RWPE1 (cell line): ENCODE results near the gene IFRD2.

Source experiments
- CTCF ChIA-PET: fragments of 350-600 bp; sonication (Branson Sonifier 250); formaldehyde crosslinking; extraction: SDS; loops from one replicate; lab custom pipeline; 2021; lab: Yijun Ruan, JAX
- POLR2A ChIA-PET: fragments of 400-600 bp; formaldehyde crosslinking; extraction: SDS; loops from one replicate; lab custom pipeline; 2020; ENCODE audit warnings: antibody characterized with exemption; ENCODE audit not compliant: low non-redundant PET; lab: Yijun Ruan, JAX
- DNase-seq: peaks from one replicate; pipeline ENCODE4 v3.0.0; 2012; ENCODE audit warnings: low spot score
- H3K27ac ChIP-seq: fragments of 450-650 bp; 2 replicates; pipeline ENCODE4 v1.5.1; 2017
- CTCF ChIP-seq: fragments of 450-650 bp; conservative IDR thresholded peaks from 2 replicates; pipeline ENCODE4 v1.5.1; 2017; ENCODE audit warnings: low read depth, mild to moderate bottlenecking

IFRD2 gene

DNA sequence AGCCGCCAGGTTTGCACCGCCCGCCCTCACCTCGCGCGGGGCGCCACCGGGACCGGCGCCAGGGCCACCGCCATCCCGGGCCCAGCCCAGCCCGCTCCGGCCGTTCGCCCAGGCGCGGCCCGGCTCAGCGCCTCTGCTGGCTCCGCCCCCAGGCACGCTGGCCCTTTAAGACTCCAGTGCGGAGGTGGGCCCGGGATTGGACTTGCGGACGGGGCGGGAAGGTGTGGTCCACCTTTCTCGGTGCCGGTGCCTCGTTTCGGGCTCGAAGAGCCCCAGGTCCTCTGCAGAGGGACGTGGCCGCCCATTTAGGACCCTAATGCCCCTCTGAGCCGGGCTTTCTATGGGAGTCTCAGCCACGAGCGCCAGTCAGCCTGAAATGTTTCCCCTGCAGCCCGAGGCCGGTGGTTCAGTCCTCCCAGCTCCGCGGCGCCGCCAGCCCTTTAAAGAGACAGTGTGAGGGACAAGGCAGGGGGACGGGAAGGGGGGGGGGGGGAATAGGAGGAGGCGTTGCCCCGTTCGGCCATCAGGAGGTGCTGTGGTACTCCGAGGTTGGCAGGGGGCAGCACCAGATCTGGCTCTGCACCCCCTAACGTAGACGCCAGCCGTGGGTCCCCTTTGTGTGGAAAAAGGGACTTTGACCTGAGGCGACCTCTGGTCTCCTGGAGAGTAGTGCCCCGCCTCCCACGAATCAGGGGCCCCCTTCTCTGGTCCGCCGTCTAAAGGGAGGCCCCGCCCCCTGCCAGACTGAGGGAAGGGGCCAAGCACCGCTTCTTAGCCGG is 29.3 kb upstream of the IFRD2 start:
- ChIA-PET POLR2A (interaction anchor here (0.6 kb wide), 1 partner anchor 24 kb away, joined by 3 read pairs; no protein-coding TSS in a partner anchor), CTCF (interaction anchor here (0.7 kb wide), 1 partner anchor 22 kb away, joined by 4 read pairs; no protein-coding TSS in a partner anchor)
- peak; percentile 70 for TF ChIP-seq CTCF
- DNase-seq, result peak; percentile 78
- H3K27ac ChIP-seq, result peak overlapping the region; percentile 97

DNA sequence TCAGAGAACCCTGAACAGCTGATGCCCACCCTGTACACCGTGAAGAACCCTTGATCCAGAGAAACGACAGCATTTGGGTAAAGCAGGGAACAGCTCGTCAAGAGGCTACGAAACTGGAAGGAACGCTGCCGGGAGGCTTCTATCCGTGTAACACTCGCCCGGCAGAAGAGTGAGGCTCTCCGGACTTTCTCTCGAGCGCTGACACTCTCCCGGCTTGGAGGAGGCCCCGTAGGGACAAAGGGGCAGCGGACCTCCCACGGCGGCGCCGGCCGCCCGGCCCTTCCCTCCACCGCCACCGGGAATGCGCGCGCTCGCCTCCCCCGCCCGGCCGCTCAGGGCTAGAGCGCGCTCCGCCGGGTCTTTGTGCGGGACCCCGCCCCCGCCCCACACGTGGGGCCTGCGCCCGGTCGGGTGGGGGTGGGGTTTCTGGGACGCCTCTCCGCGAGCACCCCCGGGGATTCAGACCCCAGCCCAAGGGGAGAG is 28.7 kb upstream of the IFRD2 start:
- TF ChIP-seq CTCF, result no peak
- ChIA-PET CTCF (interaction anchor here (0.7 kb wide), 1 partner anchor 21 kb away, joined by 4 read pairs; no protein-coding TSS in a partner anchor), POLR2A (no interaction called here)
- H3K27ac ChIP-seq, result peak overlapping the region; percentile 97
- peak; percentile 56 for DNase-seq

- H3K27ac ChIP-seq, result peak overlapping the region; percentile 97
- CTCF ChIA-PET, result no interaction called here
Measured at GRCh38 chr3:50319894-50320625, 27.8 kb upstream of the IFRD2 start.

DNA sequence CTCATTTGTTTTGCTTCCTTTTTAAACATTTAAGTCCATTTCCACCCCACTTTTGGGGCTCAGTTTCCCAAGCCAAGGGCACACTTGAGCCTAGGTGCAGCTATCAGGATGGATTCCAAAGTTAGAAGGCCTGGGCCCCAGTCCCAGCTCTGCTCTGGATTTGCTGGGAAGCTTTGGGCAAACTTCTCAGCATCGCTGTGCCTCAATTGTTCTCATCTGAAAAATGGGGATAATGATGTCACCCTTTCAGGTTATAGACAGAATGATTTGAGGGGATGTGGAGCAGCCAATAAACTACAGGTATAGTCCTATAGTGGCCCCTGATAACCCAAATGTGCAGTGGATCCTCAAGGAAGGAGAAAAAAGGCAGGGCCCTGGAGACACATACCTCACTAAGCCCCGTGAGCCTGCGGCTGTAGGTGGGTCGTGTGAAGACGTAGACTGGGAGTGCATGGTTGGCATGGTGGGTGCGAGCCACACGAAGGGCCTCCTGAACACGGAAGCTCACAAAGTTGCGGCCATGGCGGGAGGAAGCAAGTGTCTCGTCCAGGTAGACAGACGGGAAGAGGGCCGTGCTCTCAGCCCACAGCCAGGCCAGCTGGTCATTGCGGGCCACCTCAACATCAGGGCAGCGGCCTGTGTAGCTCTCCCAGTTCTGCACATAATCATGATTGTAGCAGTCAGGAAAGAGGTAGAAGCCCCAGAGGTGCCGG is 27.1 kb upstream of the IFRD2 start:
- no peak for TF ChIP-seq CTCF
- DNase-seq, result no peak
- peak overlapping the region; percentile 97 for H3K27ac ChIP-seq
- ChIA-PET POLR2A (no interaction called here), CTCF (no interaction called here)

More at GRCh38 chr3:50319894-50320625, 27.8 kb upstream of the IFRD2 start:
- DNase-seq, result no peak
- POLR2A ChIA-PET, result no interaction called here
- TF ChIP-seq CTCF, result no peak

GRCh38 chr3:50318615-50319014 is 26.4 kb upstream of the IFRD2 start:
- DNase-seq, result no peak
- ChIA-PET POLR2A (no interaction called here), CTCF (no interaction called here)
- no peak for TF ChIP-seq CTCF
- H3K27ac ChIP-seq, result peak overlapping the region; percentile 97

GRCh38 chr3:50318163-50318562 is 25.9 kb upstream of the IFRD2 start:
- POLR2A ChIA-PET, result no interaction called here
- TF ChIP-seq CTCF, result no peak
- no peak for DNase-seq
- peak overlapping the region; percentile 97 for H3K27ac ChIP-seq
- CTCF ChIA-PET, result no interaction called here
